Measurements from ENCODE around the gene LTC4S. TPM values are rescaled to one million over a fixed set of nuclear protein-coding genes. Genes with fewer than 3 reads are reported as not detected.

LTC4S gene
- total RNA-seq, 1 experiment from 2014 or later: 3.7 TPM

DNA sequence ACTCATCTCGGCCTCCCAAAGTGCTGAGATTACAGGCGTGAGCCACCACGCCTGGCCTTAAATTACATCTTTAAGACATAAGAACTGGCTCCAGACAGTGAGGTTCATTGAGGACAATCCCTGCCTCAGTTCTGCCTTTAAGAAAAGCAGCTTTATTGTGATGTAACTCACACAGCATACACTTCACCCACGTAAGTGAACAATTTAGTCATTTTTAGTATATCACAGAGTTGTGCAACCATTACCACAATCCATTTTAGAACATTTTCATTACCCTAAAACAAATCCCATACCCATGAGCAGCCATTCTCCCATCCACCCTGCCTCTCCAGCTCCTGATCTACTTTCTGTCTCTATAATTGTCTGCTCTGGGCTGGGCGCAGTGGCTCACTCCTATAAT, 24.0 kb upstream of the LTC4S start:
- H4K91ac ChIP-seq (ENCODE audit: insufficient read length, low read depth, low read length): no peak overlapping the region
- H2AFZ ChIP-seq (ENCODE audit: low read length): no peak overlapping the region
- peaks cover 2 to 5% of the 10 kb centered on the region in 2 experiments; a peak in 1 of 4 replicates for H3K4me1 Mint-ChIP-seq
- H3K4me3 Mint-ChIP-seq: no peak overlapping the region
- no peak overlapping the region for H2BK15ac ChIP-seq (ENCODE audit: low read depth, low read length)
- H3K36me3 Mint-ChIP-seq (ENCODE audit: insufficient read depth in 1 of 3, low read depth in 3 of 3): peaks cover 52 to 91% (median 87%) of the 10 kb centered on the region in 3 experiments; a peak in 6 of 7 replicates
- H2BK120ac ChIP-seq (ENCODE audit: low read depth, low read length, poor library complexity, severe bottlenecking): no peak overlapping the region
- no peak overlapping the region for H4K8ac ChIP-seq (replicated peaks; ENCODE audit: insufficient read length, low read depth, low read length)
- no peak overlapping the region for H3K4me2 ChIP-seq (ENCODE audit: insufficient read depth, insufficient read length, low read length)
- no peak for DNase-seq
- H4K20me1 ChIP-seq (ENCODE audit: control insufficient read depth, insufficient read depth, insufficient read length): peaks cover 2% of the 10 kb centered on the region
- peaks cover 4% of the 10 kb centered on the region; the same call in 1 of the 2 replicates for H3K79me2 ChIP-seq (ENCODE audit: insufficient read depth, low read length)
- no peak overlapping the region for H2AK5ac ChIP-seq (ENCODE audit: insufficient read length, low read length)
- no peaks in the 10 kb centered on the region for H3K23me2 ChIP-seq (ENCODE audit: insufficient read length, low read depth, low read length, poor library complexity, severe bottlenecking)
- WGBS (ENCODE audit: extremely low coverage, insufficient read length, low lambda C conversion rate): no CpG with 5 or more reads among the region's 5 CpGs
- no peak overlapping the region for H3K27ac ChIP-seq (ENCODE audit: insufficient read length, low read depth, low read length)
- no peak overlapping the region for H3T11ph ChIP-seq (ENCODE audit: low read length)
- no peak overlapping the region for H3K27ac Mint-ChIP-seq
- no peak overlapping the region for H2BK5ac ChIP-seq (ENCODE audit: insufficient read length, low read length)
- H3K79me1 ChIP-seq (ENCODE audit: insufficient read depth, low read depth, low read length, poor library complexity, severe bottlenecking): peaks cover 5% of the 10 kb centered on the region
- H3K18ac ChIP-seq (ENCODE audit: insufficient read length, low read depth, low read length): no peak overlapping the region
- no peaks in the 10 kb centered on the region for H3K27me3 ChIP-seq (ENCODE audit: insufficient read depth, low read length)
- H3K56ac ChIP-seq (ENCODE audit: insufficient read length, low read depth, low read length): no peak overlapping the region
- no peak overlapping the region for H3K9ac ChIP-seq (ENCODE audit: extremely low read depth, insufficient read length, low read length)
- no peak overlapping the region for H3K4ac ChIP-seq (ENCODE audit: low read depth, low read length)
- no peaks in the 10 kb centered on the region for H3K27me3 Mint-ChIP-seq (ENCODE audit: low read depth)
- TF ChIP-seq, protein P1, sequence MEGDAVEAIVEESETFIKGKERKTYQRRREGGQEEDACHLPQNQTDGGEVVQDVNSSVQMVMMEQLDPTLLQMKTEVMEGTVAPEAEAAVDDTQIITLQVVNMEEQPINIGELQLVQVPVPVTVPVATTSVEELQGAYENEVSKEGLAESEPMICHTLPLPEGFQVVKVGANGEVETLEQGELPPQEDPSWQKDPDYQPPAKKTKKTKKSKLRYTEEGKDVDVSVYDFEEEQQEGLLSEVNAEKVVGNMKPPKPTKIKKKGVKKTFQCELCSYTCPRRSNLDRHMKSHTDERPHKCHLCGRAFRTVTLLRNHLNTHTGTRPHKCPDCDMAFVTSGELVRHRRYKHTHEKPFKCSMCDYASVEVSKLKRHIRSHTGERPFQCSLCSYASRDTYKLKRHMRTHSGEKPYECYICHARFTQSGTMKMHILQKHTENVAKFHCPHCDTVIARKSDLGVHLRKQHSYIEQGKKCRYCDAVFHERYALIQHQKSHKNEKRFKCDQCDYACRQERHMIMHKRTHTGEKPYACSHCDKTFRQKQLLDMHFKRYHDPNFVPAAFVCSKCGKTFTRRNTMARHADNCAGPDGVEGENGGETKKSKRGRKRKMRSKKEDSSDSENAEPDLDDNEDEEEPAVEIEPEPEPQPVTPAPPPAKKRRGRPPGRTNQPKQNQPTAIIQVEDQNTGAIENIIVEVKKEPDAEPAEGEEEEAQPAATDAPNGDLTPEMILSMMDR (conservative IDR thresholded peaks at IDR 0.05): no peak
- H3K9me3 Mint-ChIP-seq: no peaks in the 10 kb centered on the region
- no peaks in the 10 kb centered on the region for H3K4me1 ChIP-seq (ENCODE audit: insufficient read depth, low read length)
- no peaks in the 10 kb centered on the region for H3K9me3 ChIP-seq (ENCODE audit: control insufficient read depth, low read depth, low read length)
- no peak overlapping the region for H2BK12ac ChIP-seq (ENCODE audit: insufficient read length, low read depth, low read length)
- H3K23ac ChIP-seq (ENCODE audit: insufficient read length, low read depth, low read length): no peak overlapping the region
- no peak overlapping the region for H3K14ac ChIP-seq (ENCODE audit: insufficient read depth, low read length)
- H4K5ac ChIP-seq (ENCODE audit: insufficient read length, low read depth, low read length): no peak overlapping the region
- no peak overlapping the region for H2BK20ac ChIP-seq (ENCODE audit: low read depth, low read length, poor library complexity, severe bottlenecking)

All from H9 (cell line).